H1 (cell line): Measurements from ENCODE around the gene IRF2BP1. TPM values are rescaled to one million over a fixed set of nuclear protein-coding genes. Genes with fewer than 3 reads are reported as not detected.

Experiments used
- BCL11A ChIP-seq, 2 experiments: IDR thresholded peaks; one replicate each; pipeline ENCODE4 v1.6.1; 2011; ENCODE audit warnings: low read depth in 2 of 2, low read length in 2 of 2, mild to moderate bottlenecking in 2 of 2
- KDM1A ChIP-seq: fragments of 200-600, 300-600 bp; sonication (generic); IDR thresholded peaks from 2 replicates; pipeline ENCODE4 v1.7.1; 2016; ENCODE audit warnings: mild to moderate bottlenecking, low read length, borderline replicate concordance
- POU5F1 ChIP-seq: IDR thresholded peaks from 2 replicates; pipeline ENCODE4 v1.6.1; 2011; ENCODE audit warnings: low read depth, mild to moderate bottlenecking, low read length, moderate library complexity
- SP4 ChIP-seq: IDR thresholded peaks from 2 replicates; pipeline ENCODE4 v1.6.1; 2012; ENCODE audit warnings: low read length, inconsistent platforms
- YY1 ChIP-seq: IDR thresholded peaks from 2 replicates; pipeline ENCODE4 v1.6.1; 2011; ENCODE audit warnings: low read depth, mild to moderate bottlenecking, low read length
- polyA plus RNA-seq, 7 experiments: library from polyadenylated mRNA; depleted of rRNA in 3 of 7; stranded (reverse) in 5 of 7; unstranded in 2 of 7; fragments of >200 nt in 5 of 7; fragments of 200-250 nt in 2 of 7; gene quantifications; 1 replicate in 5 of 7; 2 replicates in 1 of 7; 4 replicates in 1 of 7; pipeline versions ENCODE4 v1.2.1 to v1.2.3, GENCODE V29; 2011 to 2013; ENCODE audit warnings: missing spikeins in 2 of 7, mixed read lengths in 2 of 7
- total RNA-seq: library from RNA; stranded (reverse); fragmentation: NEBNext Ultra II Directional; extraction: Animal tissue kit (Norgen Biotek cat#: 25700); gene quantifications from 2 replicates; pipeline ENCODE4 v1.2.1, GENCODE V29; 2021
- TF ChIP-seq, protein P1 (sequence below): fragments of 300-600 bp; sonication (generic); IDR thresholded peaks from 2 replicates; pipeline ENCODE4 v1.7.1; 2012; ENCODE audit warnings: low read length, moderate library complexity, mild to moderate bottlenecking, inconsistent platforms; ENCODE audit not compliant: insufficient replicate concordance

Gene IRF2BP1
- total and polyA plus RNA-seq, 2 of the 8 experiments (the other 6 are each of a cell fraction or from before 2014, with no cell fraction given) = 12.1 to 24.4 TPM

DNA sequence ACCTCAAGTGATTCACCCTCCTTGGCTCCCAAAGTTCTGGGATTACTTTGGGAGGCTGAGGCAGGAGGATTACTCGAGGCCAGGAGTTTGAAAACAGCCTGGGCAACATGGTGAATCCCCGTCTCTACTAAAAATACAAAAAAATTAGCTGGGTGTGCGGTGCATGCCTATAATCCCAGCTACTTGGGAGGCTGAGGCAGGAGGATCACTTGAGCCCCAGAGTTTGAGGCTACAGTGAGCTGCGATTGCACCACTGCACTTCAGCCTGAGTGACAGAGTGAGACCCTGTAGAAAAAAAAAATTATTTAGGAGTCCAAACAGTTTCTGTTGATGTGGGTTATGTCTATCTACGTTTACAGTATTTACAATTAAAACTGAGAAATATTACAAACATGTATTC, 15.1 kb downstream of the IRF2BP1 start (continued):
- TF ChIP-seq, protein P1, sequence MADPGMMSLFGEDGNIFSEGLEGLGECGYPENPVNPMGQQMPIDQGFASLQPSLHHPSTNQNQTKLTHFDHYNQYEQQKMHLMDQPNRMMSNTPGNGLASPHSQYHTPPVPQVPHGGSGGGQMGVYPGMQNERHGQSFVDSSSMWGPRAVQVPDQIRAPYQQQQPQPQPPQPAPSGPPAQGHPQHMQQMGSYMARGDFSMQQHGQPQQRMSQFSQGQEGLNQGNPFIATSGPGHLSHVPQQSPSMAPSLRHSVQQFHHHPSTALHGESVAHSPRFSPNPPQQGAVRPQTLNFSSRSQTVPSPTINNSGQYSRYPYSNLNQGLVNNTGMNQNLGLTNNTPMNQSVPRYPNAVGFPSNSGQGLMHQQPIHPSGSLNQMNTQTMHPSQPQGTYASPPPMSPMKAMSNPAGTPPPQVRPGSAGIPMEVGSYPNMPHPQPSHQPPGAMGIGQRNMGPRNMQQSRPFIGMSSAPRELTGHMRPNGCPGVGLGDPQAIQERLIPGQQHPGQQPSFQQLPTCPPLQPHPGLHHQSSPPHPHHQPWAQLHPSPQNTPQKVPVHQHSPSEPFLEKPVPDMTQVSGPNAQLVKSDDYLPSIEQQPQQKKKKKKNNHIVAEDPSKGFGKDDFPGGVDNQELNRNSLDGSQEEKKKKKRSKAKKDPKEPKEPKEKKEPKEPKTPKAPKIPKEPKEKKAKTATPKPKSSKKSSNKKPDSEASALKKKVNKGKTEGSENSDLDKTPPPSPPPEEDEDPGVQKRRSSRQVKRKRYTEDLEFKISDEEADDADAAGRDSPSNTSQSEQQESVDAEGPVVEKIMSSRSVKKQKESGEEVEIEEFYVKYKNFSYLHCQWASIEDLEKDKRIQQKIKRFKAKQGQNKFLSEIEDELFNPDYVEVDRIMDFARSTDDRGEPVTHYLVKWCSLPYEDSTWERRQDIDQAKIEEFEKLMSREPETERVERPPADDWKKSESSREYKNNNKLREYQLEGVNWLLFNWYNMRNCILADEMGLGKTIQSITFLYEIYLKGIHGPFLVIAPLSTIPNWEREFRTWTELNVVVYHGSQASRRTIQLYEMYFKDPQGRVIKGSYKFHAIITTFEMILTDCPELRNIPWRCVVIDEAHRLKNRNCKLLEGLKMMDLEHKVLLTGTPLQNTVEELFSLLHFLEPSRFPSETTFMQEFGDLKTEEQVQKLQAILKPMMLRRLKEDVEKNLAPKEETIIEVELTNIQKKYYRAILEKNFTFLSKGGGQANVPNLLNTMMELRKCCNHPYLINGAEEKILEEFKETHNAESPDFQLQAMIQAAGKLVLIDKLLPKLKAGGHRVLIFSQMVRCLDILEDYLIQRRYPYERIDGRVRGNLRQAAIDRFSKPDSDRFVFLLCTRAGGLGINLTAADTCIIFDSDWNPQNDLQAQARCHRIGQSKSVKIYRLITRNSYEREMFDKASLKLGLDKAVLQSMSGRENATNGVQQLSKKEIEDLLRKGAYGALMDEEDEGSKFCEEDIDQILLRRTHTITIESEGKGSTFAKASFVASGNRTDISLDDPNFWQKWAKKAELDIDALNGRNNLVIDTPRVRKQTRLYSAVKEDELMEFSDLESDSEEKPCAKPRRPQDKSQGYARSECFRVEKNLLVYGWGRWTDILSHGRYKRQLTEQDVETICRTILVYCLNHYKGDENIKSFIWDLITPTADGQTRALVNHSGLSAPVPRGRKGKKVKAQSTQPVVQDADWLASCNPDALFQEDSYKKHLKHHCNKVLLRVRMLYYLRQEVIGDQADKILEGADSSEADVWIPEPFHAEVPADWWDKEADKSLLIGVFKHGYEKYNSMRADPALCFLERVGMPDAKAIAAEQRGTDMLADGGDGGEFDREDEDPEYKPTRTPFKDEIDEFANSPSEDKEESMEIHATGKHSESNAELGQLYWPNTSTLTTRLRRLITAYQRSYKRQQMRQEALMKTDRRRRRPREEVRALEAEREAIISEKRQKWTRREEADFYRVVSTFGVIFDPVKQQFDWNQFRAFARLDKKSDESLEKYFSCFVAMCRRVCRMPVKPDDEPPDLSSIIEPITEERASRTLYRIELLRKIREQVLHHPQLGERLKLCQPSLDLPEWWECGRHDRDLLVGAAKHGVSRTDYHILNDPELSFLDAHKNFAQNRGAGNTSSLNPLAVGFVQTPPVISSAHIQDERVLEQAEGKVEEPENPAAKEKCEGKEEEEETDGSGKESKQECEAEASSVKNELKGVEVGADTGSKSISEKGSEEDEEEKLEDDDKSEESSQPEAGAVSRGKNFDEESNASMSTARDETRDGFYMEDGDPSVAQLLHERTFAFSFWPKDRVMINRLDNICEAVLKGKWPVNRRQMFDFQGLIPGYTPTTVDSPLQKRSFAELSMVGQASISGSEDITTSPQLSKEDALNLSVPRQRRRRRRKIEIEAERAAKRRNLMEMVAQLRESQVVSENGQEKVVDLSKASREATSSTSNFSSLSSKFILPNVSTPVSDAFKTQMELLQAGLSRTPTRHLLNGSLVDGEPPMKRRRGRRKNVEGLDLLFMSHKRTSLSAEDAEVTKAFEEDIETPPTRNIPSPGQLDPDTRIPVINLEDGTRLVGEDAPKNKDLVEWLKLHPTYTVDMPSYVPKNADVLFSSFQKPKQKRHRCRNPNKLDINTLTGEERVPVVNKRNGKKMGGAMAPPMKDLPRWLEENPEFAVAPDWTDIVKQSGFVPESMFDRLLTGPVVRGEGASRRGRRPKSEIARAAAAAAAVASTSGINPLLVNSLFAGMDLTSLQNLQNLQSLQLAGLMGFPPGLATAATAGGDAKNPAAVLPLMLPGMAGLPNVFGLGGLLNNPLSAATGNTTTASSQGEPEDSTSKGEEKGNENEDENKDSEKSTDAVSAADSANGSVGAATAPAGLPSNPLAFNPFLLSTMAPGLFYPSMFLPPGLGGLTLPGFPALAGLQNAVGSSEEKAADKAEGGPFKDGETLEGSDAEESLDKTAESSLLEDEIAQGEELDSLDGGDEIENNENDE = no peak
- TF ChIP-seq POU5F1 (no peak), BCL11A (IDR thresholded peaks at IDR 0.05; ENCODE audit: low read depth in 2 of 2, low read length in 2 of 2) (no peak), YY1 (no peak), SP4 (no peak), KDM1A (no peak)
